Breast epithelium (tissue), 4 donors: ENCODE data around the gene ZNF205. TPM values are rescaled to one million over a fixed set of nuclear protein-coding genes. Genes with fewer than 3 reads are reported as not detected.

Source experiments
- DNase-seq, 2 donors: peaks; one replicate each; pipeline ENCODE4 v3.0.0-alpha.2; 2019; ENCODE audit warnings: low spot score in 2 of 2
- H3K27ac ChIP-seq, 2 donors: fragments of 200-600 bp; sonication (generic) in 1 of 2; one replicate each; pipeline ENCODE4 v1.5.1; 2016 to 2019; ENCODE audit warnings: mild to moderate bottlenecking in 1 of 2
- H3K27me3 ChIP-seq, 2 donors: fragments of 200-600 bp; sonication (generic) in 1 of 2; one replicate each; pipeline versions ENCODE4 v1.5.1 to v1.6.0; 2017 to 2019; ENCODE audit warnings: control low read depth in 1 of 2, mild to moderate bottlenecking in 1 of 2
- H3K36me3 ChIP-seq: fragments of 200-600 bp; one replicate; pipeline ENCODE4 v1.5.1; 2019
- H3K4me1 ChIP-seq, 2 donors: fragments of 200-600 bp; sonication (generic); one replicate each; pipeline ENCODE4 v1.5.1; 2016 to 2019; ENCODE audit warnings: control low read depth in 1 of 2
- H3K4me3 ChIP-seq, 3 donors: fragments of 200-600 bp; sonication (generic); 1 replicate in 2 of 3; 2 replicates in 1 of 3; pipeline ENCODE4 v1.5.1; 2016 to 2019; ENCODE audit warnings: mild to moderate bottlenecking in 3 of 3, moderate library complexity in 2 of 3
- H3K9me3 ChIP-seq, 2 donors: fragments of 200-600 bp; sonication (generic) in 1 of 2; one replicate each; pipeline ENCODE4 v1.5.1; 2016 to 2019; ENCODE audit warnings: control low read depth in 1 of 2
- POLR2A ChIP-seq: fragments of 450-650 bp; IDR thresholded peaks from one replicate; pipeline ENCODE4 v1.6.1; 2016; ENCODE audit warnings: antibody characterized with exemption, mild to moderate bottlenecking, moderate library complexity
- POLR2AphosphoS5 ChIP-seq, 3 donors: sonication (generic); formaldehyde crosslinking; IDR thresholded peaks; one replicate each; pipeline ENCODE4 v1.6.1; 2017; ENCODE audit warnings: antibody characterized with exemption in 3 of 3
- intact Hi-C: fragments of 100-400 bp; cut with DNase I; formaldehyde crosslinking; loops from one replicate; pipeline ENCODE4 v1.15.1; 2023; ENCODE audit warnings: low total_unique reads
- total RNA-seq, 3 donors: library from RNA; depleted of rRNA; stranded (reverse); fragments of >200 nt; gene quantifications; one replicate each; pipeline ENCODE4 v1.1.0, GENCODE V29; 2016
- TF ChIP-seq, protein P1 (sequence below), 3 donors: fragments of 450-650 bp; IDR thresholded peaks; one replicate each; pipeline ENCODE4 v1.5.1; 2016 to 2017; ENCODE audit warnings: antibody characterized with exemption in 3 of 3, mild to moderate bottlenecking in 3 of 3, moderate library complexity in 3 of 3

Gene ZNF205
- total RNA-seq, 3 donors from 2014 or later: 12.5 to 18.9 (median 13.4) TPM

GRCh38 chr16:3118846-3119245, 6.5 kb downstream of the ZNF205 start:
- no peak for DNase-seq
- Histone ChIP-seq H3K27ac (no peak overlapping the region), H3K4me3 (no peak overlapping the region), H3K4me1 (peaks cover 0 to 4% of the 10 kb centered on the region in 2 donors), H3K9me3 (no peaks in the 10 kb centered on the region), H3K27me3 (no peaks in the 10 kb centered on the region), H3K36me3 (no peaks in the 10 kb centered on the region)
- intact Hi-C loops: no loop called here
- no peak for TF ChIP-seq POLR2AphosphoS5 (IDR thresholded peaks at IDR 0.05)
- no peak for TF ChIP-seq POLR2A
- TF ChIP-seq, protein P1, sequence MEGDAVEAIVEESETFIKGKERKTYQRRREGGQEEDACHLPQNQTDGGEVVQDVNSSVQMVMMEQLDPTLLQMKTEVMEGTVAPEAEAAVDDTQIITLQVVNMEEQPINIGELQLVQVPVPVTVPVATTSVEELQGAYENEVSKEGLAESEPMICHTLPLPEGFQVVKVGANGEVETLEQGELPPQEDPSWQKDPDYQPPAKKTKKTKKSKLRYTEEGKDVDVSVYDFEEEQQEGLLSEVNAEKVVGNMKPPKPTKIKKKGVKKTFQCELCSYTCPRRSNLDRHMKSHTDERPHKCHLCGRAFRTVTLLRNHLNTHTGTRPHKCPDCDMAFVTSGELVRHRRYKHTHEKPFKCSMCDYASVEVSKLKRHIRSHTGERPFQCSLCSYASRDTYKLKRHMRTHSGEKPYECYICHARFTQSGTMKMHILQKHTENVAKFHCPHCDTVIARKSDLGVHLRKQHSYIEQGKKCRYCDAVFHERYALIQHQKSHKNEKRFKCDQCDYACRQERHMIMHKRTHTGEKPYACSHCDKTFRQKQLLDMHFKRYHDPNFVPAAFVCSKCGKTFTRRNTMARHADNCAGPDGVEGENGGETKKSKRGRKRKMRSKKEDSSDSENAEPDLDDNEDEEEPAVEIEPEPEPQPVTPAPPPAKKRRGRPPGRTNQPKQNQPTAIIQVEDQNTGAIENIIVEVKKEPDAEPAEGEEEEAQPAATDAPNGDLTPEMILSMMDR (IDR thresholded peaks at IDR 0.05): no peak

- H3K36me3 ChIP-seq: no peaks in the 10 kb centered on the region
- H3K27ac ChIP-seq: no peak overlapping the region
- H3K27me3 ChIP-seq: no peaks in the 10 kb centered on the region
- H3K4me3 ChIP-seq: no peak overlapping the region
- no peak for DNase-seq
- intact Hi-C loops: no loop called here
- no peaks in the 10 kb centered on the region for H3K4me1 ChIP-seq
- TF ChIP-seq, protein P1 (IDR thresholded peaks at IDR 0.05): no peak
- TF ChIP-seq POLR2A (no peak), POLR2AphosphoS5 (IDR thresholded peaks at IDR 0.05) (no peak)
- no peaks in the 10 kb centered on the region for H3K9me3 ChIP-seq
Observed at GRCh38 chr16:3119286-3119685, 6.9 kb downstream of the ZNF205 start.

- Histone ChIP-seq H3K27me3 (no peaks in the 10 kb centered on the region), H3K4me3 (no peak overlapping the region), H3K27ac (no peak overlapping the region), H3K36me3 (no peaks in the 10 kb centered on the region), H3K9me3 (no peaks in the 10 kb centered on the region), H3K4me1 (no peaks in the 10 kb centered on the region)
- intact Hi-C loops: no loop called here
- no peak for DNase-seq
- TF ChIP-seq POLR2AphosphoS5 (IDR thresholded peaks at IDR 0.05): no peak
Observed at GRCh38 chr16:3119701-3120408, 7.5 kb downstream of the ZNF205 start.

GRCh38 chr16:3120435-3120834, 8.0 kb downstream of the ZNF205 start:
- DNase-seq: no peak
- no peak overlapping the region for H3K27ac ChIP-seq
- H3K9me3 ChIP-seq: no peaks in the 10 kb centered on the region
- no peaks in the 10 kb centered on the region for H3K36me3 ChIP-seq
- intact Hi-C loops: no loop called here
- H3K27me3 ChIP-seq: no peaks in the 10 kb centered on the region
- TF ChIP-seq POLR2A (no peak), POLR2AphosphoS5 (IDR thresholded peaks at IDR 0.05) (no peak)
- TF ChIP-seq, protein P1 (IDR thresholded peaks at IDR 0.05): no peak
- no peak overlapping the region for H3K4me3 ChIP-seq
- H3K4me1 ChIP-seq: no peaks in the 10 kb centered on the region

- no peaks in the 10 kb centered on the region for H3K9me3 ChIP-seq
- no peaks in the 10 kb centered on the region for H3K4me1 ChIP-seq
- DNase-seq: no peak
- H3K27me3 ChIP-seq: no peaks in the 10 kb centered on the region
- TF ChIP-seq, protein P1 (IDR thresholded peaks at IDR 0.05): no peak
- TF ChIP-seq POLR2A (no peak), POLR2AphosphoS5 (IDR thresholded peaks at IDR 0.05) (no peak)
- intact Hi-C loops: no loop called here
- no peak overlapping the region for H3K4me3 ChIP-seq
- no peak overlapping the region for H3K27ac ChIP-seq
- H3K36me3 ChIP-seq: no peaks in the 10 kb centered on the region
Observed at GRCh38 chr16:3121851-3122467, 9.6 kb downstream of the ZNF205 start.
